H1 (cell line): ENCODE data around the gene CACNA1F. TPM values are rescaled to one million over a fixed set of nuclear protein-coding genes. Genes with fewer than 3 reads are reported as not detected.

Source experiments
- CTCF ChIA-PET: fragments of 300-600 bp; sonication (Branson Sonifier 250); formaldehyde crosslinking; loops from one replicate; lab custom pipeline; 2021; ENCODE audit not compliant: partially characterized antibody; lab: Charles Lee
- POLR2A ChIA-PET: fragments of 300-600 bp; sonication (Branson Sonifier 250); formaldehyde crosslinking; loops from one replicate; lab custom pipeline; 2021; ENCODE audit warnings: inconsistent platforms; ENCODE audit not compliant: partially characterized antibody; lab: Charles Lee
- DNase-seq, 2 experiments: peaks; one replicate each; pipeline versions ENCODE4 v3.0.0 to v3.0.0-alpha.2; 2010 to 2022; ENCODE audit warnings: low spot score in 2 of 2, low read depth in 1 of 2, mixed read lengths in 1 of 2
- FAIRE-seq: peaks from 2 replicates; lab custom pipeline; 2011; peaks lifted over from hg19 to GRCh38; lab: Jason Lieb, UNC
- H2AFZ ChIP-seq: 2 replicates; pipeline ENCODE4 v1.8.1; 2012; ENCODE audit warnings: low read length, inconsistent platforms
- H2AK5ac ChIP-seq: 2 replicates; pipeline ENCODE4 v1.6.1; 2013; ENCODE audit warnings: low read depth, low read length
- H2BK120ac ChIP-seq: replicated peaks from 2 replicates; pipeline ENCODE3; 2013; ENCODE audit warnings: low read depth, low read length, inconsistent platforms
- H2BK12ac ChIP-seq: 2 replicates; pipeline ENCODE4 v1.6.1; 2013; ENCODE audit warnings: low read depth, low read length
- H2BK15ac ChIP-seq: 2 replicates; pipeline ENCODE4 v1.6.1; 2013; ENCODE audit warnings: low read length
- H2BK20ac ChIP-seq: 2 replicates; pipeline ENCODE4 v1.6.1; 2013; ENCODE audit warnings: low read length
- H2BK5ac ChIP-seq: 2 replicates; pipeline ENCODE4 v1.6.1; 2013; ENCODE audit warnings: low read depth, low read length
- H3K14ac ChIP-seq: 2 replicates; pipeline ENCODE4 v1.6.1; 2013; ENCODE audit warnings: inconsistent platforms; ENCODE audit not compliant: insufficient read length
- H3K18ac ChIP-seq: 2 replicates; pipeline ENCODE4 v1.6.1; 2013; ENCODE audit warnings: low read length; ENCODE audit errors: extremely low read depth
- H3K23ac ChIP-seq: 2 replicates; pipeline ENCODE4 v1.6.1; 2013; ENCODE audit warnings: inconsistent platforms; ENCODE audit not compliant: insufficient read length
- H3K23me2 ChIP-seq: 2 replicates; pipeline ENCODE4 v1.6.1; 2013; ENCODE audit warnings: low read depth, low read length
- H3K27ac ChIP-seq: 2 replicates; pipeline ENCODE4 v1.6.1; 2011; ENCODE audit warnings: low read depth, low read length, inconsistent platforms
- H3K27me3 ChIP-seq, 4 experiments: replicated peaks in 1 of 4; 1 replicate in 1 of 4; 2 replicates in 3 of 4; pipeline versions ENCODE4 v1.6.1 to v1.8.1; 2011 to 2013; ENCODE audit warnings: low read length in 3 of 4, mild to moderate bottlenecking in 3 of 4, inconsistent platforms in 2 of 4, mixed read lengths in 2 of 4, moderate library complexity in 1 of 4; ENCODE audit not compliant: control insufficient read depth in 3 of 4, insufficient read depth in 3 of 4; ENCODE audit errors: extremely low read depth in 1 of 4
- H3K36me3 ChIP-seq, 4 experiments: 2 replicates each; pipeline versions ENCODE4 v1.6.1 to v1.8.1; 2011 to 2013; ENCODE audit warnings: mild to moderate bottlenecking in 4 of 4, low read length in 3 of 4, moderate library complexity in 2 of 4, control low read depth in 1 of 4, inconsistent platforms in 1 of 4; ENCODE audit not compliant: insufficient read depth in 4 of 4, control insufficient read depth in 2 of 4
- H3K4ac ChIP-seq: replicated peaks from 2 replicates; pipeline ENCODE3; 2013; ENCODE audit warnings: low read length, low read depth, mixed read lengths, inconsistent platforms; ENCODE audit not compliant: insufficient read length
- H3K4me1 ChIP-seq, 4 experiments: replicated peaks in 1 of 4; 1 replicate in 1 of 4; 2 replicates in 3 of 4; pipeline versions ENCODE4 v1.6.1 to v1.8.1; 2011 to 2013; ENCODE audit warnings: low read length in 3 of 4, inconsistent platforms in 2 of 4, mixed read lengths in 1 of 4; ENCODE audit not compliant: insufficient read depth in 4 of 4, control insufficient read depth in 3 of 4
- H3K4me2 ChIP-seq, 2 experiments: 2 replicates each; pipeline versions ENCODE4 v1.6.1 to v1.8.1; 2011 to 2013; ENCODE audit warnings: low read depth in 2 of 2, low read length in 2 of 2, control low read depth in 1 of 2, inconsistent platforms in 1 of 2, mild to moderate bottlenecking in 1 of 2; ENCODE audit not compliant: insufficient read depth in 1 of 2
- H3K4me3 ChIP-seq, 4 experiments: fragments of 200-600, 300-600 bp in 1 of 4; sonication (generic), shearing (Covaris generic), sonication (Bioruptor Twin) in 1 of 4; 2 replicates each; pipeline versions ENCODE4 v1.5.1 to v1.8.1; 2011 to 2016; ENCODE audit warnings: low read length in 4 of 4, low read depth in 3 of 4, control low read depth in 2 of 4, inconsistent platforms in 2 of 4, mild to moderate bottlenecking in 2 of 4, mixed read lengths in 1 of 4, moderate library complexity in 1 of 4; ENCODE audit not compliant: insufficient read depth in 2 of 4; ENCODE audit errors: extremely low read depth in 1 of 4
- H3K56ac ChIP-seq: replicated peaks from 2 replicates; pipeline ENCODE3; 2013; ENCODE audit warnings: low read depth, mild to moderate bottlenecking, mixed read lengths, low read length, inconsistent platforms; ENCODE audit not compliant: insufficient read length
- H3K79me1 ChIP-seq: 2 replicates; pipeline ENCODE4 v1.6.1; 2013; ENCODE audit warnings: low read depth, low read length, control low read depth
- H3K79me2 ChIP-seq, 2 experiments: 2 replicates each; pipeline versions ENCODE4 v1.6.1 to v1.8.1; 2012 to 2013; ENCODE audit warnings: low read length in 2 of 2, mild to moderate bottlenecking in 2 of 2, inconsistent platforms in 1 of 2; ENCODE audit not compliant: insufficient read depth in 2 of 2, control insufficient read depth in 1 of 2
- H3K9ac ChIP-seq, 4 experiments: replicated peaks in 1 of 4; 1 replicate in 1 of 4; 2 replicates in 3 of 4; pipeline versions ENCODE4 v1.6.1 to v1.8.1; 2011 to 2013; ENCODE audit warnings: low read depth in 3 of 4, low read length in 3 of 4, control low read depth in 2 of 4, mild to moderate bottlenecking in 2 of 4, moderate library complexity in 2 of 4, inconsistent platforms in 1 of 4; ENCODE audit errors: extremely low read depth in 1 of 4
- H3K9me3 ChIP-seq, 2 experiments: 2 replicates each; pipeline versions ENCODE4 v1.6.1 to v1.8.1; 2012 to 2013; ENCODE audit warnings: mild to moderate bottlenecking in 2 of 2, moderate library complexity in 2 of 2, control low read depth in 1 of 2, inconsistent platforms in 1 of 2, low read depth in 1 of 2, low read length in 1 of 2, mixed read lengths in 1 of 2; ENCODE audit not compliant: insufficient read depth in 2 of 2
- H4K20me1 ChIP-seq, 2 experiments: replicated peaks in 1 of 2; 2 replicates each; pipeline versions ENCODE3 to v1.8.1; 2011 to 2013; ENCODE audit warnings: inconsistent platforms in 2 of 2, low read length in 2 of 2, mild to moderate bottlenecking in 1 of 2; ENCODE audit not compliant: insufficient read depth in 2 of 2, control insufficient read depth in 1 of 2
- H4K5ac ChIP-seq: 2 replicates; pipeline ENCODE4 v1.6.1; 2013; ENCODE audit warnings: low read length, low read depth, mixed read lengths, inconsistent platforms; ENCODE audit not compliant: insufficient read length
- H4K8ac ChIP-seq: 2 replicates; pipeline ENCODE4 v1.8.0; 2013; ENCODE audit warnings: mild to moderate bottlenecking, moderate library complexity, low read length, inconsistent platforms; ENCODE audit not compliant: insufficient read depth; ENCODE audit errors: extremely low read depth
- H4K91ac ChIP-seq: replicated peaks from 2 replicates; pipeline ENCODE3; 2013; ENCODE audit warnings: low read length, mixed read lengths, inconsistent platforms; ENCODE audit not compliant: insufficient read length
- ATF2 ChIP-seq: IDR thresholded peaks from 2 replicates; pipeline ENCODE4 v1.6.1; 2012; ENCODE audit warnings: low read length, inconsistent platforms
- CEBPB ChIP-seq: IDR thresholded peaks from 2 replicates; pipeline ENCODE4 v1.6.1; 2012; ENCODE audit warnings: low read depth, low read length
- GABPA ChIP-seq: IDR thresholded peaks from 2 replicates; pipeline ENCODE4 v1.6.1; 2011; ENCODE audit warnings: mild to moderate bottlenecking, low read length, moderate library complexity, borderline replicate concordance; ENCODE audit not compliant: insufficient read depth
- JUN ChIP-seq: IDR thresholded peaks from 2 replicates; pipeline ENCODE4 v1.6.1; 2011; ENCODE audit warnings: low read depth, mild to moderate bottlenecking, improper control_type of control experiment, low read length
- KDM5A ChIP-seq: fragments of 200-600 bp; IDR thresholded peaks from 2 replicates; pipeline ENCODE4 v1.7.1; 2012; ENCODE audit warnings: mild to moderate bottlenecking, low read length, inconsistent platforms, mixed read lengths
- MAFK ChIP-seq: IDR thresholded peaks from 2 replicates; pipeline ENCODE4 v1.6.1; 2012; ENCODE audit warnings: low read depth, mild to moderate bottlenecking, improper control_type of control experiment, low read length
- NRF1 ChIP-seq: IDR thresholded peaks from 2 replicates; pipeline ENCODE4 v1.6.1; 2011; ENCODE audit warnings: mild to moderate bottlenecking, low read depth, low read length, improper control_type of control experiment
- PHF8 ChIP-seq: fragments of 200-600 bp; sonication (generic); conservative IDR thresholded peaks from 2 replicates; pipeline ENCODE4 v1.7.1; 2012; ENCODE audit warnings: low read depth, mild to moderate bottlenecking, inconsistent platforms, low read length, moderate library complexity
- RBBP5 ChIP-seq: IDR thresholded peaks from 2 replicates; pipeline ENCODE4 v1.7.1; 2012; ENCODE audit warnings: low read depth, mild to moderate bottlenecking, inconsistent platforms, low read length, moderate library complexity, borderline replicate concordance
- SUZ12 ChIP-seq: fragments of 200-600 bp; sonication (generic); IDR thresholded peaks from 2 replicates; pipeline ENCODE4 v1.6.1; 2012; ENCODE audit warnings: mild to moderate bottlenecking, inconsistent platforms, low read length, moderate library complexity, mixed read lengths
- TAF1 ChIP-seq: IDR thresholded peaks from 2 replicates; pipeline ENCODE4 v1.6.1; 2011; ENCODE audit warnings: mild to moderate bottlenecking, low read depth, low read length
- WGBS, 2 experiments: shearing (Covaris generic) in 1 of 2; methylation state at CpG; one replicate each; pipeline versions ENCODE4 v1.1.6 to v1.1.7; 2013 to 2015; ENCODE audit warnings: low lambda C conversion rate in 2 of 2, mixed read lengths in 2 of 2, inconsistent platforms in 1 of 2, low coverage in 1 of 2, missing lambda C conversion rate in 1 of 2; ENCODE audit not compliant: insufficient replicate concordance in 2 of 2, insufficient coverage in 1 of 2, insufficient read length in 1 of 2; ENCODE audit errors: extremely low coverage in 1 of 2, missing lambda C conversion rate in 1 of 2; 5-methylcytosine and 5-hydroxymethylcytosine counted together
- polyA plus RNA-seq, 7 experiments: library from polyadenylated mRNA; depleted of rRNA in 3 of 7; stranded (reverse) in 5 of 7; unstranded in 2 of 7; fragments of >200 nt in 5 of 7; fragments of 200-250 nt in 2 of 7; gene quantifications; 1 replicate in 5 of 7; 2 replicates in 1 of 7; 4 replicates in 1 of 7; pipeline versions ENCODE4 v1.2.1 to v1.2.3, GENCODE V29; 2011 to 2013; ENCODE audit warnings: missing spikeins in 2 of 7, mixed read lengths in 2 of 7
- total RNA-seq: library from RNA; stranded (reverse); fragmentation: NEBNext Ultra II Directional; extraction: Animal tissue kit (Norgen Biotek cat#: 25700); gene quantifications from 2 replicates; pipeline ENCODE4 v1.2.1, GENCODE V29; 2021
- TF ChIP-seq, protein P1 (sequence below): IDR thresholded peaks from 2 replicates; pipeline ENCODE4 v1.6.1; 2012; ENCODE audit warnings: inconsistent platforms

The CACNA1F gene
- total and polyA plus RNA-seq, 2 of the 8 experiments (the other 6 are each of a cell fraction or from before 2014, with no cell fraction given), result 0.59 to 0.84 TPM

DNA sequence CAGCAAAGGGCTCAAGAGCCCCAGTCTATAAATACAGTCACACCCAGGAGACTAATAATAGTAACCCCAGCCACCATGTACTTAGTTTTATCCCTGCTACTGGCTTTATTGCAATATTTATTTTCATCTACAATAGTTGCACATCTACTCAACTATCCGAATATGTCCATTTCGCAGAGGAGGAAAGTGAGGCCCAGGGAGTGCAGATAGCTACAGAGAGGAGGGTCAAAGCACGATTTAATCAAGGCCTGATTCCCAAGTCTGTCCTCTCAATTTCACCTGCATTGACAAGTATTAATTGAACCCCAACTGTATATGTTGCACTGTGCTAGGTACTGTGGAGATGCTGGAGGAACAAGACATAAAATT is 65.4 kb downstream of the CACNA1F start:
- Histone ChIP-seq H3K27ac (no peak overlapping the region), H2AK5ac (no peak overlapping the region), H3K79me1 (no peaks in the 10 kb centered on the region), H3K9me3 (no peaks in the 10 kb centered on the region), H2BK5ac (no peak overlapping the region), H2BK12ac (no peak overlapping the region), H3K4me2 (peak overlapping the region; percentile 72 to 89), H3K56ac (no peak overlapping the region), H2BK20ac (no peak overlapping the region), H3K4ac (no peak overlapping the region), H4K20me1 (no peaks in the 10 kb centered on the region), H2BK120ac (no peak overlapping the region), H3K14ac (no peak overlapping the region), H3K4me3 (peak overlapping the region in 2 of 4 experiments; percentile 41 to 58; a peak in 3 of 8 replicates), H3K4me1 (peaks cover 0 to 12% (median 4%) of the 10 kb centered on the region in 4 experiments; a peak in 4 of 7 replicates), H4K5ac (no peak overlapping the region), H3K79me2 (no peaks in the 10 kb centered on the region), H2BK15ac (no peak overlapping the region), H4K8ac (no peak overlapping the region), H3K27me3 (peaks cover 0 to 12% (median 6%) of the 10 kb centered on the region in 4 experiments; a peak in 5 of 7 replicates), H3K9ac (no peak overlapping the region), H3K36me3 (no peaks in the 10 kb centered on the region), H3K23me2 (peaks cover 13% of the 10 kb centered on the region; the same call in 1 of the 2 replicates), H3K23ac (no peak overlapping the region), H4K91ac (no peak overlapping the region), H3K18ac (no peak overlapping the region), H2AFZ (no peak overlapping the region)
- FAIRE-seq (no peak), DNase-seq (no peak)
- WGBS, 2 experiments, result 80% methylated on average over 3 of the region's 3 CpGs; no CpG with 5 or more reads in 1 of the 2 experiments
- POLR2A ChIA-PET, result no interaction called here
- CTCF ChIA-PET, result interaction anchor here (0.9 to 5.0 kb wide), 5 partner anchors 12 to 57 kb away, joined by 3 to 14 read pairs (median 3); no protein-coding TSS in a partner anchor
- TF ChIP-seq ATF2 (no peak), CEBPB (no peak), TAF1 (no peak), MAFK (no peak), NRF1 (no peak), JUN (no peak), KDM5A (no peak), PHF8 (no peak), RBBP5 (no peak), SUZ12 (no peak), GABPA (no peak)
- TF ChIP-seq, protein P1, sequence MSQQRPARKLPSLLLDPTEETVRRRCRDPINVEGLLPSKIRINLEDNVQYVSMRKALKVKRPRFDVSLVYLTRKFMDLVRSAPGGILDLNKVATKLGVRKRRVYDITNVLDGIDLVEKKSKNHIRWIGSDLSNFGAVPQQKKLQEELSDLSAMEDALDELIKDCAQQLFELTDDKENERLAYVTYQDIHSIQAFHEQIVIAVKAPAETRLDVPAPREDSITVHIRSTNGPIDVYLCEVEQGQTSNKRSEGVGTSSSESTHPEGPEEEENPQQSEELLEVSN, result no peak
